Bronchial epithelial cell (primary cell): ENCODE measurements around the gene OTOS. TPM values are rescaled to one million over a fixed set of nuclear protein-coding genes. Genes with fewer than 3 reads are reported as not detected.

Experiments
- DNase-seq: peaks from one replicate; pipeline ENCODE4 v3.0.0-alpha.2; 2010; ENCODE audit warnings: low read depth
- FAIRE-seq: peaks from 2 replicates; lab custom pipeline; 2011; peaks lifted over from hg19 to GRCh38; lab: Jason Lieb, UNC
- H3K27me3 ChIP-seq: 2 replicates; pipeline ENCODE4 v1.5.1; 2011; ENCODE audit warnings: low read length; ENCODE audit not compliant: control insufficient read depth, insufficient read depth
- H3K36me3 ChIP-seq: 2 replicates; pipeline ENCODE4 v1.5.1; 2011; ENCODE audit warnings: low read length; ENCODE audit not compliant: control insufficient read depth, insufficient read depth
- H3K4me3 ChIP-seq: 2 replicates; pipeline ENCODE4 v1.5.1; 2011; ENCODE audit warnings: mild to moderate bottlenecking, low read depth, low read length, control low read depth
- total RNA-seq: library from RNA; depleted of rRNA; stranded (reverse); fragments of >200 nt; gene quantifications from 2 replicates; pipeline ENCODE4 v1.2.1, GENCODE V29; 2014
- TF ChIP-seq, protein P1 (sequence below): IDR thresholded peaks from 2 replicates; pipeline ENCODE4 v1.5.1; 2011; ENCODE audit warnings: mild to moderate bottlenecking, moderate library complexity, low read length, control low read depth, inconsistent platforms; ENCODE audit not compliant: insufficient read depth, severe bottlenecking

OTOS gene
- total RNA-seq, 1 donor from 2014 or later, result not detected

DNA sequence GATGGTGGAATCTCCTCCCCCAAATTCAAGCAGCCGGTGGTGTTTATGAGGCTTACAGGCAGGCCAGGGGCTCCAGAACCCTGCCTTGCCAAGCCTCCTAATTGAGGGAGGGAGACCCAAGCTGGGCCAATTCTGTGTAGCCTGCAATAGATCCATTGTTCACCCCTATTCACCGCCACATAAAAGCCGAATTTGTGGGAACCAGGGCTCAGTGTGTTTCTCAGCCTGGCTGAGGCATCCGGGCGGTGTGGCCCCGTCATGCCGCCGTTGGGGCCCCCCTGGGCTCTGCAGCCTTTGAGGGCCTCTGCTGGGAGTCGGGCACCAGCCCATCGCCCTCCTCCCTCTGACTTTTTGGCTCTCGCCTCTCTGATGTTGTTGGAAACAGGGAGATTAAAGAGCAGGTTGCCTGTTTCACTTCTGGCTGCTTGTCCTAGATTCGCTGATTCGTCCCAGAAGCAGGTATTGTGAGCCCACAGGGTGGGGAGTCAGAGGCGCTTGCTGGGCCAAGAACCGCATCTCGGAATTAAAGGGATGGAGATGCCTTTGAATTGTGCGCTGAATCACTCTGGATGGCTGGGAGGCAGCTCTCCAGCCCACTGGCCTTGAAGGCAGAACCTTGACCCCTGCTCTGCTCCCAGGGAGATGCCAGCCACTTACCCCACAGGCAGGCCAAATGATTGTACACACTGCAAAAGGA is 14.7 kb upstream of the OTOS start:
- FAIRE-seq (no peak), DNase-seq (no peak)
- Histone ChIP-seq H3K36me3 (no peaks in the 10 kb centered on the region), H3K27me3 (no peaks in the 10 kb centered on the region), H3K4me3 (no peak overlapping the region)
- TF ChIP-seq, protein P1, sequence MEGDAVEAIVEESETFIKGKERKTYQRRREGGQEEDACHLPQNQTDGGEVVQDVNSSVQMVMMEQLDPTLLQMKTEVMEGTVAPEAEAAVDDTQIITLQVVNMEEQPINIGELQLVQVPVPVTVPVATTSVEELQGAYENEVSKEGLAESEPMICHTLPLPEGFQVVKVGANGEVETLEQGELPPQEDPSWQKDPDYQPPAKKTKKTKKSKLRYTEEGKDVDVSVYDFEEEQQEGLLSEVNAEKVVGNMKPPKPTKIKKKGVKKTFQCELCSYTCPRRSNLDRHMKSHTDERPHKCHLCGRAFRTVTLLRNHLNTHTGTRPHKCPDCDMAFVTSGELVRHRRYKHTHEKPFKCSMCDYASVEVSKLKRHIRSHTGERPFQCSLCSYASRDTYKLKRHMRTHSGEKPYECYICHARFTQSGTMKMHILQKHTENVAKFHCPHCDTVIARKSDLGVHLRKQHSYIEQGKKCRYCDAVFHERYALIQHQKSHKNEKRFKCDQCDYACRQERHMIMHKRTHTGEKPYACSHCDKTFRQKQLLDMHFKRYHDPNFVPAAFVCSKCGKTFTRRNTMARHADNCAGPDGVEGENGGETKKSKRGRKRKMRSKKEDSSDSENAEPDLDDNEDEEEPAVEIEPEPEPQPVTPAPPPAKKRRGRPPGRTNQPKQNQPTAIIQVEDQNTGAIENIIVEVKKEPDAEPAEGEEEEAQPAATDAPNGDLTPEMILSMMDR, result no peak

DNA sequence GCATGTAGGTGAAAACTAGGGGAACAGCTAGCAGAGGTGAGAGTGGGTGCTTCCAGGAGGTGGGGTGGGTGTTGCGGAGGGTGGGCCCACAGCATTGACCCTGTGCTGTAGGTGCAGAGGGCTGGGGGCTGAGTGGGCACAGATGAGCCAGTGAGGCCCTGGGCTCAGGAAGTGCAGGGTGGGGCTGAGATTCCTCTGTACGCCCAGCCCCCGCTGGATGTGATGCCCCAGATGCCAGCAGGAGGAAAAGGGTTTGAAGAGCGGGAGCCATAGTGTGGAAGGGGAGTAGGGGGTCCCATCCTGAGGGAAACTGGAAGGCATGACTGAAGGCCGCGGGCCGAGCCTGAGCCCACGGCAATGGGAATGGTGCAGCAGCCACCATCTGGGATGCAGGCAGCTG is 14.1 kb upstream of the OTOS start:
- FAIRE-seq, result no peak
- no peak for DNase-seq

DNA sequence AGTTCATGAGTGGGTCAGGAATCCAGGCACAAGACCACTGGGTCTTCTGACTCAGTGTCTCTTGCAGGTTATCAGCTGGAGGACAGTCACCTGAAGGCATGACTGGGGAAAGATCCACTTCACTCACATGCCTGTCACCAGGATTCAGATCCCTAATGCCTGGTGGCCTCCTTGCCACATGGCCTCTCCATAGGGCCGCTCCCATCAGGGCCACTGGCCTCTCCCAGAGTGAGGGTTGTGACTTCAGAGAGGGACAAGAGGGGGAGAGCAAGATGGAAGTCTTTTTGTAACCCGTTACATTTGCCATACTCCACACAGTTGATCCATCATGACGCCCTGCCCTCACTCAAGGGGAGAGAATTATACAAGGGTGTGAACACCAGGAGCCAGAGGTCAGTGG is 13.0 kb upstream of the OTOS start:
- FAIRE-seq, result no peak
- Histone ChIP-seq H3K4me3 (no peak overlapping the region), H3K27me3 (no peaks in the 10 kb centered on the region), H3K36me3 (no peaks in the 10 kb centered on the region)
- no peak for DNase-seq
- TF ChIP-seq, protein P1, result no peak

More for the DNA sequence above, 14.1 kb upstream of the OTOS start:
- TF ChIP-seq, protein P1, result no peak
- H3K27me3 ChIP-seq, result no peaks in the 10 kb centered on the region
- no peaks in the 10 kb centered on the region for H3K36me3 ChIP-seq
- no peak overlapping the region for H3K4me3 ChIP-seq

DNA sequence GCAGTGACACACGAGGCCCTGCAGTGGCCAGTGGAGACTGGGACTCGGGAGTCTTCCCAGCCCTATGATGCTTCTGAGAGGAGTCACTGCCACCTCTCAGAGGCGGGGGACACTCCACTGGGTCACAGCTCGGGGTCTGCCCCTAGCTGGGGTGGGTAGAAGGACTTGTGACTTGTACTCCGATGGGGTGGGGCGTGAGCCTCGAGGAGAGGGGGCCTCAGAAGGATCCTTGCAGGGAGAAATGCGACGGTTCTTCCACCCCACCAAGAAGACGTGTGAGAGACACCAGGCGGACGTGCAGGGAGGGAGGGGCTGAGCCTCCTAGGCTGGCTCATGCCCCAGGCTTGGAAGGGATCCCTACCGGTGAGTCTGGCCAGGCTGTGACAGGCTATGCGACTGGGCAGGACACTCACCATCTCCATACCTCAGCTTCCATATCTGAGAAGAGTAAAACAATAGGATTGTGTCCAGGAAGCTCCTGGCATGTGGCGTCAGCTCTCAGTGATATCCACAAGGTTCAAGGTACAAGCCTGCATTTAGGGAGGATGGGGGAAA is 11.1 kb upstream of the OTOS start:
- DNase-seq, result no peak
- H3K36me3 ChIP-seq, result no peaks in the 10 kb centered on the region
- FAIRE-seq, result peak; percentile 88
- H3K27me3 ChIP-seq, result no peaks in the 10 kb centered on the region
- TF ChIP-seq, protein P1, result no peak
- no peak overlapping the region for H3K4me3 ChIP-seq

DNA sequence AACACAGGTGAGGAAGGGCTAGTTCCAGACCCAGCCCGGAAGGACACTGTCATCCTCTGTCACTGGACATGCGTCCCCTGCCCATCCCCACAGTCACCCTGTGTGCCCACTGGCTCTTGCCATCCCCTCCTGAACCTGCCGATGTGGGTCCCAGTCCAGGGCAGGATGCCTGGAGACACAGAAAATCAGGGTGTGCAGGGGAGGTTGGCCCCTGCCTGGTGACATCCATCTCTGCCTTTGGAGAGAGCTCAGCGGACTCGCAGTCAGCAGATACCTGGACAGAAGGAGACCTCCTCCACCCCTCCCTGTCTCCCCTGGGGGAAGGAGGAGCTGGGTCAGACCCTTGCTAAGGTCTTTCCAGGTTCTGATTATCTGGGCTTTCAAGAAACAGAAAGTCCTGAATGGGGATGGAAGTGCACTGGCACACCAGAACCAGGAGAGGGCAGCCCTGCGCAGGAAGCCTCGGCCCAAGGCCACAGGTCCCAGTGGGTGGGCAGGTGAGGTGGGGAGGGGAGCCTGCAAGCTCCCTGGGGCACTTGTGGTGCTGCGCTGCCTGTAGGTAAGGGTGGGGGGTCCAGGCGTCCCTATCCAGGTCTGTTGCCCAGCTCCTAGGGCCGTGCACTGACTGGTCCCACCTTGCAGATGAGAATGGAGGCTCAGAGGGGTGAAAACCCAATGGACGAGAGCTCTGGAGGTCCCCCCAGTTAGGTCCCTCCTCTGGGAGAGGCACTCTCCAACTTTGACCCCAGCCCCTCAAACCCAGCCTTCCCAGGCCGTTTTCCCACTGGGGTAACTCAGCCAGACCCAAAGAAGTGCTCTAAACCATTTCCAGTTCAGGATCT is 9.7 kb upstream of the OTOS start:
- TF ChIP-seq, protein P1, result peak; percentile 95
- DNase-seq (peak; percentile 36), FAIRE-seq (no peak)
- no peaks in the 10 kb centered on the region for H3K27me3 ChIP-seq
- H3K4me3 ChIP-seq, result no peak overlapping the region
- H3K36me3 ChIP-seq, result no peaks in the 10 kb centered on the region
